HepG2 (cell line): Measurements from ENCODE around the gene KCTD6. TPM values are rescaled to one million over a fixed set of nuclear protein-coding genes. Genes with fewer than 3 reads are reported as not detected.
A peak's percentile ranks its signal among the peaks of the same experiment; 100 is the strongest.

Source experiments
- AGO2 ChIP-seq: fragments of 200-400 bp; formaldehyde crosslinking; optimal IDR thresholded peaks from 2 replicates; pipeline ENCODE3; 2017; ENCODE audit warnings: mild to moderate bottlenecking, low read depth, low read length, moderate library complexity
- ELF1 ChIP-seq: sonication (generic); formaldehyde crosslinking; IDR thresholded peaks from 2 replicates; pipeline ENCODE4 v1.4.0; 2020; ENCODE audit warnings: missing genetic modification reagents
- FOSL2 ChIP-seq: sonication (generic); formaldehyde crosslinking; IDR thresholded peaks from 2 replicates; pipeline ENCODE4 v1.4.0; 2020; ENCODE audit warnings: missing genetic modification reagents
- GZF1 ChIP-seq: sonication (generic); formaldehyde crosslinking; IDR thresholded peaks from 2 replicates; pipeline ENCODE4 v1.5.1; 2020; ENCODE audit warnings: mild to moderate bottlenecking, missing genetic modification reagents
- MED1 ChIP-seq: sonication (generic); formaldehyde crosslinking; IDR thresholded peaks from 2 replicates; pipeline ENCODE4 v1.4.0; 2020; ENCODE audit warnings: missing genetic modification reagents
- MLX ChIP-seq: IDR thresholded peaks from 2 replicates; pipeline ENCODE4 v1.6.1; 2016
- NCOA5 ChIP-seq: sonication (generic); formaldehyde crosslinking; IDR thresholded peaks from 2 replicates; pipeline ENCODE4 v1.4.0; 2020; ENCODE audit warnings: missing genetic modification reagents
- POGK ChIP-seq: sonication (generic); formaldehyde crosslinking; conservative IDR thresholded peaks from 2 replicates; pipeline ENCODE4 v1.8.0; 2022; ENCODE audit warnings: mild to moderate bottlenecking, moderate library complexity, missing genetic modification reagents
- RBAK ChIP-seq: sonication (generic); formaldehyde crosslinking; IDR thresholded peaks from 2 replicates; pipeline ENCODE4 v1.5.1; 2020; ENCODE audit warnings: mild to moderate bottlenecking, missing genetic modification reagents
- RBM39 ChIP-seq: fragments of 200-400 bp; formaldehyde crosslinking; IDR thresholded peaks from one replicate; pipeline ENCODE4 v1.6.1; 2018; ENCODE audit warnings: antibody characterized with exemption, mild to moderate bottlenecking, low read depth, low read length; ENCODE audit not compliant: poor library complexity, severe bottlenecking
- TFDP1 ChIP-seq: IDR thresholded peaks from 2 replicates; pipeline ENCODE4 v1.6.1; 2016; ENCODE audit warnings: missing compliant biosample characterization, missing genetic modification reagents, borderline replicate concordance
- U2AF2 ChIP-seq: fragments of 200-400 bp; formaldehyde crosslinking; IDR thresholded peaks from 2 replicates; pipeline ENCODE4 v1.6.1; 2017; ENCODE audit warnings: low read depth, mild to moderate bottlenecking, low read length
- ZFP1 ChIP-seq: IDR thresholded peaks from 2 replicates; pipeline ENCODE4 v1.6.1; 2016
- ZNF205 ChIP-seq: IDR thresholded peaks from 2 replicates; pipeline ENCODE4 v1.6.1; 2018; ENCODE audit warnings: missing biosample characterization, missing genetic modification reagents
- ZNF296 ChIP-seq: sonication (generic); formaldehyde crosslinking; conservative IDR thresholded peaks from 2 replicates; pipeline ENCODE4 v1.5.0; 2020; ENCODE audit warnings: mild to moderate bottlenecking, missing genetic modification reagents
- ZNF318 ChIP-seq: sonication (generic); formaldehyde crosslinking; IDR thresholded peaks from 2 replicates; pipeline ENCODE4 v1.4.0; 2020; ENCODE audit warnings: mild to moderate bottlenecking, missing genetic modification reagents
- ZNF451 ChIP-seq: sonication (generic); formaldehyde crosslinking; IDR thresholded peaks from 2 replicates; pipeline ENCODE4 v1.5.0; 2020; ENCODE audit warnings: mild to moderate bottlenecking, missing genetic modification reagents
- ZNF496 ChIP-seq: sonication (generic); formaldehyde crosslinking; IDR thresholded peaks from 2 replicates; pipeline ENCODE4 v1.8.1; 2023; ENCODE audit warnings: mild to moderate bottlenecking, moderate library complexity, missing genetic modification reagents; ENCODE audit not compliant: insufficient replicate concordance
- ZNF616 ChIP-seq: sonication (generic); formaldehyde crosslinking; IDR thresholded peaks from 2 replicates; pipeline ENCODE4 v1.5.0; 2020; ENCODE audit warnings: low read depth, mild to moderate bottlenecking, missing genetic modification reagents
- polyA plus RNA-seq, 8 experiments: library from polyadenylated mRNA; depleted of rRNA in 3 of 8; stranded (reverse) in 7 of 8; unstranded in 1 of 8; fragments of >200 nt; fragmentation: Illumina TruSeq in 4 of 8; extraction: Trizol in 4 of 8; gene quantifications; 2 replicates each; pipeline versions ENCODE4 v1.2.1 to v1.2.3, GENCODE V29; 2011 to 2016; ENCODE audit warnings: low read depth in 4 of 8, missing spikeins in 1 of 8, mixed read lengths in 1 of 8; ENCODE audit not compliant: insufficient read depth in 1 of 8
- total RNA-seq, 5 experiments: library from RNA; depleted of rRNA; stranded (reverse); fragments of >200 nt; fragmentation: Illumina TruSeq; extraction: Trizol; gene quantifications; 2 replicates each; pipeline ENCODE4 v1.2.3, GENCODE V29; 2016; ENCODE audit warnings: low read depth in 1 of 5

Gene KCTD6
- total and polyA plus RNA-seq, 2 of the 13 experiments (the other 11 are each of a cell fraction or from before 2014, with no cell fraction given) = 13.4 to 14.2 TPM

- TF ChIP-seq MED1 (peak; percentile 66), ZNF496 (no peak), AGO2 (no peak), TFDP1 (CRISPR knock-in tag) (no peak), RBM39 (no peak), NCOA5 (CRISPR knock-in tag) (no peak), GZF1 (CRISPR knock-in tag) (no peak), ZFP1 (CRISPR knock-in tag) (no peak), RBAK (CRISPR knock-in tag) (no peak), ZNF296 (CRISPR knock-in tag) (no peak), ELF1 (no peak), ZNF318 (CRISPR knock-in tag) (peak; percentile 71; the same call in 1 of the 2 replicates), MLX (CRISPR knock-in tag) (no peak), ZNF616 (no peak), ZNF451 (CRISPR knock-in tag) (0 out of 2 replicates have a peak, but pooled peaks have one; percentile 23), U2AF2 (no peak), FOSL2 (CRISPR knock-in tag) (peak; percentile 39; the same call in 1 of the 2 replicates), POGK (CRISPR knock-in tag) (no peak), ZNF205 (peak; percentile 23; the same call in 1 of the 2 replicates)
Measured at GRCh38 chr3:58519668-58520402, 27.9 kb downstream of the KCTD6 start (continued).
